HG03354 (cell line): Measurements from ENCODE around the gene KCTD8.

ENCODE experiments used
- ATAC-seq: cut with Tn5 transposase; IDR thresholded peaks from one replicate; pipeline ENCODE4 v1.9.1; 2021; ENCODE audit warnings: mild to moderate bottlenecking; ENCODE audit not compliant: unreplicated experiment, poor library complexity, severe bottlenecking

Gene KCTD8

DNA sequence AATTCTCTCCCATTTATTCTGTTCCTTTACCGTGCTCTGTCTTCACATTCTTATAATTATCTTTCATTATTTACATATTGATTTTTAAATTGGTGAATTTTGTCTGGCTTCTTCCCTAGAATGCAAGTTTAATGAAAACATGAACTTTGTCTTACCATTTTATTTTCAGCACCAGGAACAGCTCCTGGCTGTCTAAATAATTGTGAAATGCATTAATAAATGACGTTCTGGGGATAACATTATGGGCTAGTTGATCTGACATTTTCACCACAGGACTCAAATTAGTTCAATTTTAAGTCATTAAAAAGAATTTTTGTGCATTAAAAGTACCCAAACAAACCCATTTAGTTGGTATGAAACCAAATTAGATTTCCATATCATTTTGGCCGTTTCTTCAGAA lies 97.5 kb downstream of the KCTD8 start:
- no peak for ATAC-seq

DNA sequence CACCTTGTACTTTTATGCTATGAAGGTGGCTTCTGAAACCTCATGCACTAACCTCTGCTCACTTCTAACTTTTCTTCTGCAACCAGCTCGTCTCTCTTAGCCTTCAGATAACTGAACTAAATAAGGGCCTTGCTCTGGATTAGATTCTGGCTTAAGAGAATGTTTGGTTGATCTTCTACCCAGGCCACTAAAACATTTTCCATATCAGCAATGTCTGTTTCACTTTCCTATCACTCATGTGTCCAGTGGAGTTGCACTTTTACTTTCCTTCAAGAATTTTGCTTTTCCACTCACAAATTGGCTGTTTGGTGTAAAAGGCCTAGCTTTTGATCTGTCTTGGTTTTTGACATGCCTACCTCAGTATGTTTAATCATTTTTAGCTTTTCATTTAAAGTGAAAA lies 105.8 kb downstream of the KCTD8 start:
- ATAC-seq, result no peak

DNA sequence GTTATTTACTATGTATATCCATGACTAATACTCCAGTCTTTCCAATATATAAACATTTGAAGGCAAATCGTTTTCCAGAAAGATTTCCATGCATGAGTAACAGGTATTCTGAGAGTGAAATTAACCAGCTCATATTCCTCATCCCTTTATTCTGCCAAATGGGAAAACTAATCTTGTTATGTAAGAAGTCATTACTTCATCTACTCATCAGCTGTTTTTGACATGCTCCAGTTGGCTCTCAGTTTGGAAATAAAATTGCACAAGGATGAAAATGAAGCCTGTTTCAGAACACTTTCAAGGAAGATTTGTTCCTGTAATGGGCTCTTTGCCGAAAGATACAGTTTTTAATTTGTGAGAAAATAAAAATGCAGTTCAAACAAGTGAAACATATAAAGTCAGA lies 121.9 kb downstream of the KCTD8 start:
- ATAC-seq, result no peak

DNA sequence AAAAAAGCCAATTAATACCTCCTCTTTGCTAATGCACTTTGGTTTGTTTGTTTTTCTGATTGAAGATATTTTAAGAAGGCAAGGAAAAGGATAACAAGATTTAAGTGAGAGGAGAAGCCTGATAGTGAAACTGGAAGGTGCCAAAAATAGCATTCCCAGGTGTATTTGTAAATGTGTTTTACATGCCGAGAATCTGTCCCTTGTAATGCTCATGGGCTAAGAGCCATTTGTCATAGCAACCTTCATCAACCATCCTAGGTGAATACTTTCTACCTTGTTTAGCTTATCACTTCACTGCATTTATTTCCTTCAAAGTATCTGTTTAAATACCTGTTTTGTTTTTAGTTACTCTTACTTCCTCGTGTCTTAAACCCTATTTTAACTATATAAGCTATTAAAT lies 127.8 kb downstream of the KCTD8 start:
- ATAC-seq, result no peak

DNA sequence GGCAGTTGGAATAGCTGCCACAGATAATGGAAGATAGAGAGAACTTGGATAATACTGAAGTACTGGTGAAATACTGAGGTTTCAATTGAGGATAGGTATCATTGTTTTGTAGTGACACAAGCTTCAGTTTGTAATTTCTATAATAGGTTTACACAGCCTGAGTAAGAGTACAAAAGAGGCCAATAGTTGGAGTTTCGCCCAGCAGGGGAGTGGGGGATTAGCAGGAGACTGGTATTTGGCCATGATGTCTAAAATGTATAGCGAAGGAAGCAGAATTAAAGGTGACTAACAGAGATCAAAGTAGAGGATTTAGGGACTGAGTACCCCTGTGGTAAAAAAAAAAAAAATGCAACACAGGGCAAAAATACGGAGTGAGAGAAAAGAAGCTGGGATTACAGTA lies 129.5 kb downstream of the KCTD8 start:
- ATAC-seq, result no peak

DNA sequence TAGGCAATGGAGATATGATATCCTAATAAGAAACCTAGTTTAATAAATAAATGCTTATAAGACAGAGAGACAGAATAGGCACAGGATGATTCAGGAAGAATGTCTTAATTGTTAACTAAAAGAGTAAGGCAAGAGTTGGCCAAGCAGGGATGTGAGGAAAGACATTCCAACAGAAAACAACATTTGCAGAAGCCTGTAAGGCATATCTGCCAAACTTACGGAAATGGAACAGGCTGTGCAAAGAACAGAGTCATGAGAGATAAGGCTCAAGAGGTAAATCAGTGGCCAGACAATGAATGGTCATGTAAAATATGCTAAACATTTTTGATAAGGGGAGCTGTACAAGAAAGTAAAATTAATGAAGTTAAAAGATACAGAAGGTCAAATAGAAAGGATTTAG lies 134.9 kb downstream of the KCTD8 start:
- ATAC-seq, result no peak

DNA sequence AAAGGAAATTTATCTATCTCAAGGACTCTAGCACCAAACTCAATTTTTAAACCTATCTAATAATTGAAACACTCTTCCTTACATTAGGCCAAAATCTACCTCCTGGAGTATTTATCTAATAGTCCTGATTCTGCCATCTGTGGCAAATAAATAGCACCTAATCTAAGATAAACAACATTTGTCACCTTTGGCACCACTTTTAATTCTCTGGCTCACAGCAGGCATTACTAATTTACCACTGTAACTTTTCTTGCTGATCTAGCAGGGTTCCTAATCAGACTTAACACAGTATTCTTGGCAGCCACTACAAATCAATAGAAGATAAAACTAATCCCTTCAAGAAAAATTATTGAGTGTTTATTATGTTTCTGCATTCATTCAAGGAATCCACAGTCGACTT lies 161.1 kb downstream of the KCTD8 start:
- ATAC-seq, result no peak

DNA sequence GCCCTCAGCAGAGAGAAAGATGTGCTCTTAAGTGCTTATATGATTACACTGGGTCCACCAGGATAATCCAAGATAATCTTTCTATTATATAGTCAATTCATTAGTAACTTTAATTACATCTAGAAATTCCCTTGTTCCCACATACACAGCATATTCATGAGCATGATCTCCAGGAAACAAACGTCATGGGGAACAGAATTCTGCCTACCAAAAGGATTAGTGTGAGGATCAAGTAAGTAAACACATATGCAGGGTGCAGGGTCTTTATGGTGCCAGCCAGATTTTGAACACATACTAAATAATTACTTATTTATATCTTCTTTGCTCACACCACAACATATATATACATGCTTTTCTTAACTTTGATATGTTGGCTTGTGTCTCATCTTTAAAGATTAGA lies 169.1 kb downstream of the KCTD8 start:
- ATAC-seq, result no peak

DNA sequence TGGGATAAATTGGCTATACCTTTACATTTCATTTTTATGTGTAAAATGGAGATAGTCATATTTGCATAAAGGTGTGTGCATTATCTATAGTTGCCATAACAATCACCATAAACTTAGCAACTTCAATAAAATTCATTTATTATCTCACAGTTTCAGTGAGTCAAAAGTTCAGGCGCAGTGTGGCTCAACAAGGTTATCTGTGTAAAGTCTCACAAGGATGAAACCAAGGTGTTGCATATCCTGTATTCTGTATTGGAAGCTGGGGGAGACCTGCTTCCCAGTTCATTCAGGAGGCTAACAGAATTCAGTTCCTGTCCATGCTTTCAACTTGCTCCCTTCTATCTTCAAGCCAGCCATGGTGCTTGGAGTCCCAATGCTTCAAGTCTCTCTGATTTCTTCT lies 169.5 kb downstream of the KCTD8 start:
- ATAC-seq, result no peak

DNA sequence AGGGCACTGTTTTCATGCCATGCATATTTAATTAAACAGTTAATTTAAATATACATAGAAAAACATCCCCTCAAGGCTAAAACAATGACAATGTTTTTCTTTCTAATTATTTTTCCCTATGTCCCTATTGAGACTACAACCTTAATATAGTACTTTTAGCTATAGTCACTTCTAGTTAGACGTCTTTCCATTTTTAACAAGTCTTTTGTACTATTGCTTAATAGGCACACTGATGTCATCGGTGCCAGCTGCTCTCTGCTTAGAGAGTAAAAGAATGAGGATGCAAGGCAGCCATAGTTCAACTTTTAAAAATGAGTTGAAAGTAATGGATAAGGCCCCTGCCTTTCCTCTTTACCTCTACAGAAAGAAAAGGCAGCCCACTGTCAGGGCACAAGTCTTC lies 191.1 kb downstream of the KCTD8 start:
- ATAC-seq, result no peak

DNA sequence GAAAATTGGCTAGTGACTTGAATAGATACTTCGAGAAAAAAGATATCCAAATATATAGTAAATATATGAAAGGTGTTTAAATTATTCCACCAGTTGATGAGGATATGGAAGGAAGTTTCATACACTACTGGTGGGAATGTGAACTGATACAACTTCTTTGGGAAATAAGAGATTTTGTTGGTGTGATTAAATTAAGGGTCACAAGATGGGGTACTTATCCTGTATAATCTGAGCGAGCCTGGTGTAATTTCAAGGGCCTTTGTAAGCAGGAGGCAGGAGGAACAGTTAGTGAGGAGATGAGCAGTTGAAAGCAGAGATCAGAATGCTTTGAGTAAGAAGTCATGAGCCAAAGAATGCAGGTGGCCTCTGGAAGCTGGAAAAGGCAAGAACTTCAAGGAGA lies 192.2 kb downstream of the KCTD8 start:
- no peak for ATAC-seq

DNA sequence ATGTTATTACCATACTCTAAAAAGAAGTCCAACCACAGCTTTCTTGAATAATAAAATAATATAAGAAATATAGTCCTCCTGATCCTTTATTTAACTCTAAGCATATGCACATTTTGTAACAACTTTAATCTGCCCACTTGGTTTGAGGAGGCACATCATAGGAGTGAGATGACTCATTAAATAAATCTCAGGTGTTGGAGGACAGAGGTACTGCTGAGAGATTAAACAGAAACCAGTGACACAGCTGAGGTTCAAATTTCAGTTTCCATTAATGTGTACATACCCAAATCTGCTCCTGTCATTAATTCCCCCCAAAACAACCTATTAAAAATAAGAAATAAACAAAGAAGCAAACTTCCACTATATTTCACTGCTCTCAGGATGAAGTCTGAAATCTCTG lies 211.0 kb downstream of the KCTD8 start:
- ATAC-seq, result no peak

DNA sequence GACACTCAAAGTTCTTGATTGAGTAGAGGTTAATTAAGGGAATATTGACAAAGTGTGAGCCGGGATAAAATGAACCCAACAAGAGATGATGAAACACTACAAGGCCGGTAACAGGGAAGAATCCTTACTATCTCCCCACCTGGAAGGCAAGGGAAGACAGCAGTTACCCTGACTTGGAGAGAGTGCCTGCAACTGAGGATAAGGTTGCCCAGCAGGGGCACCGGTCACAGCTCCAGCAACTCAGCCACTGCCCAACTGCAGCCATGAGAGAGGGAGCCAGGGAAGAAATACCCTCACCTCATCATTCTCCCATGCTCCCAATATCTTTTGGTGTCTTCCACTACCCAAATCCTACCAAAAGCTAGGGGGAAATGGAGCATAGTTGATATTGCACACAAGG lies 212.7 kb downstream of the KCTD8 start:
- ATAC-seq, result no peak

DNA sequence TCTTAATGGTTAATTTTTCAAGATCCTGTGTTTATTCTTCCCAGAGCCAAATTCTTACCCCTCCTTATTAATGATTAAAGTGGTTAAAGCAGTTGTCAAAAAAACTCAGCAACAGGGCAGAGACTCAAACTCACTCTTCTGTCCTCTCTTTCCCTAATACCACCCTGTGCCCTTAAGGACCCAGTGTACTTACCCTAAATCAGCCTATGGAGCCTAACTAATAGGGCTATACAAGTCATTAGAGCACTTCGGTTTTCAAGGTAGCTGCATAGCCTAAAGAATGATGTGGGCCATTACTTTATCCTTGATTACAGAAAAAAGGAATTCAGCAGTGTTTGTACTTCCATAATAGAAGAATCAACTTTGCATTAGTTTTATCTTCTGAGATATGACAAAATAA lies 216.3 kb downstream of the KCTD8 start:
- ATAC-seq, result no peak

DNA sequence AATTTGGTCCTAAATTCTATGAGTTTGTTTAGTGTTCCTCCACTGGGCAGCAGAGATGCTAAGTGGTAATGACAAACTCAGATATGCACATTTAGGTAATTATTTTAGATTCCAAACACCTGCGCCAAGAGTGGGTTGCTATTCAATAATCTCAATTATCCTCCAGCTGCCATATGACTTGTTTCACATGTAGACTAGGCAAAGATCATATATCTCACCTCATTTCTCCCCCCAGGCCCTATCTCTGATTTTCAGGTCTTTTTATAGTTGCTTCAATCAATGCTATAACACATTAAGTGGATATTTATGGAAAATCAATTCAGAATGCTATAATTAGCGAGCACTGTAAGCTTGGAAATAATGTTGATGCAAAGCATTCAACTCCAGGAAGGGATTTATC lies 217.6 kb downstream of the KCTD8 start:
- ATAC-seq, result no peak

DNA sequence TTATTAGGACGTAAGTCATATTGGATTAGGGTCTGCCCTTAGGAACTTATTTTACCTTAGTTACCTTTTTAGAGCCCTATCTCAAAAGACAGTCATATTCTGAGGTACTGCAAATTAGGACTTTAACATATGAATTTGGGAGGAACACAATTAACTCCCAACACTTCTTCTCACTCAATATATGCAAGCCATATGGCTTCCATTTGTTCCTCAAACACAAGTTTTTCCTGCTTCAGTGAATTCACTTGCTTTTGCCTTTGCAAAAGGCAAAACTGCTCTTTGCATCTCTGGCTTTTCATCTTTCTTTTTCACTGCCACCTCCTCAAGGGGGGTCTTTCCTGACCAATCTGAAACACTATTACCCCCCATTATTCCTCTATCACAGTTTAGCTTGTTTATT lies 220.3 kb downstream of the KCTD8 start:
- ATAC-seq, result no peak

DNA sequence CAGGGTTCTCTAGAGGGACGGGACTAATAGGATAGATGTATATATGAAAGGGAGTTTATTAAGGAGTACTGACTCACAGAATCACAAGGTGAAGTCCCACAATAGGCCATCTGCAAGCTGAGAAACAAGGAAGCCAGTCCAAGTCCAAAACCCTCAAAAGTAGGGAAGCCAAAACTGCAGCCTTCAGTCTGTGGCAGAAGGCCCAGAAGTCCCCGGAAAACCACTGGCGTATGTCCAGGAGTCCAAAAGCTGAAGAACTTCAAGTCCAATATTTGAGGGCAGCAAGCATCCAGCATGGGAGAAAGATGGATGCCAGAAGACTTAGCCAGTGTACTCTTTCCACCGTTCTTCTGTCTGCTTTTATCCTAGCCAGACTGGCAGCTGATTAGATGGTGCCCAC lies 227.2 kb downstream of the KCTD8 start:
- ATAC-seq, result no peak

DNA sequence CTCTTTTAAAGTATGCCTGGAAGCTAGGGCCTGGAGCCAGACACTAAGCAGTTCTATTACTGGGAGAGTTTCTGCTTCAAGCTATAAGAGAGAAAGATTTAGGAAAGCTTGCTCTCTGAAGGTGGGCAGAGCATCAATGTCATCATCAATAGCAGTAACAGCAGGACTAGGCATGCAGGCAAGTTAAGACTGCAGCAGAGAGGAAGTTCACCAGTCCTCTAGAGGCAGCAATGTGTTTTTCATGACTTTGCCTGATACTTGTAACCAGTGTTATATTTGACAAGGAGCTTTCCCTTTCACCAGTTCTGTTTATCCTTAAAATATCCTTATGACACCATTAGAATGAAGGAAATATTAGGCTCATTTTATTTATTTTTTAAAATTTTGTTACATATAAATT lies 237.9 kb downstream of the KCTD8 start:
- ATAC-seq, result no peak

DNA sequence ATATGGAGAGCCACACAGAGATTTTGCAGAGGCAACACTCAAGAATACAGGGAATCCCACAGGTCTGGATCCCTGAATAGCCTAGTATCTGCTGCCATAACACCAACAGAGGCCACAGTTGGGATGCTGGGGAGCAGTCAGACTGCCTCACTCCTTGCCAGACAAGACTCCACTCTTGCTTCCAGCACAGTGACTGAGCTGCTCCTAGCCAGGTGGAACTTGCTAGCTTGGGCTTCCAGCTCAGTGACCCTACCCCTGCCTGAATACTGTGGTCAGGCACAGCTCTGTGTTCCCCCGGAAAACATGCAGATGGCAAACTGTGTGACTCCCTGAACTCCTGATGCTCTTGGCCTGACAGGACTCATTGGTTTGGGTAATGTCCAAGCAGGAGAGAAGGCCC lies 251.8 kb downstream of the KCTD8 start:
- no peak for ATAC-seq

DNA sequence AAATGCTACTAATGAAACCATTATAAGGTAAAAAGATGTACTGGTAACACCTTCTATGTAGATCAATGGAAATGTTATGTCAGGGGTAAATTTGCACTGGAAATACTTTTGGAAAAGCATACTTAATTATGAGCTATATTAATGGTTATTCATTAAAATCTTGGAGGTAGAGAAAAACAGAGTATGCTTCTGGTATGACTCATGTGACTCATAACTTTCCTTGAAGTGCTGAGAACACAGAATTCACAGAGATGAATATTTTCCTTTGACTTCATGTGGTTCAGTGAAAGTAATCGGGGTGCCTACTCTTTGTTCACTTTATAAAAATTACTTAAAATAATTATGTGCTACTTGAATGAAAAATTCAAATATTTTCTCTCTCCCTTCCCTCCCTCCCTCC lies 254.2 kb downstream of the KCTD8 start:
- no peak for ATAC-seq

DNA sequence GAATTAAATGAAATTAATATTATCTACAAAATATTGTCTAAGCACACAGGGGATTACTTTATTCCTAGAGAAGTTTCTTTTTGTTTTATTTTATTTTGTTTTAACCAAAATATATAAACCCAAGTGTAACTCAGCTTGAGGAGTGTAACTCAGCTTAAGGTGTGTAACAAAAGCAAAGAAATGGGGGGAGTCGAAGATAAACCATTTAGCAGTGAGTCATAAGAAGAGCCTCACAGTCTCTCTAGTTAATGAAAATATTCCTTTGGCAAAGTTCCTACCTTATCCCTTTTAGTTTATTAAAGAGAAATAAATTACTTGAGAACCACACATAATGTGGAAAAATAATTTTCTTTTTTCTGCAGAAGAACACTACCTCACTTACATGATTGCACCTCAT lies 261.8 kb downstream of the KCTD8 start:
- no peak for ATAC-seq

DNA sequence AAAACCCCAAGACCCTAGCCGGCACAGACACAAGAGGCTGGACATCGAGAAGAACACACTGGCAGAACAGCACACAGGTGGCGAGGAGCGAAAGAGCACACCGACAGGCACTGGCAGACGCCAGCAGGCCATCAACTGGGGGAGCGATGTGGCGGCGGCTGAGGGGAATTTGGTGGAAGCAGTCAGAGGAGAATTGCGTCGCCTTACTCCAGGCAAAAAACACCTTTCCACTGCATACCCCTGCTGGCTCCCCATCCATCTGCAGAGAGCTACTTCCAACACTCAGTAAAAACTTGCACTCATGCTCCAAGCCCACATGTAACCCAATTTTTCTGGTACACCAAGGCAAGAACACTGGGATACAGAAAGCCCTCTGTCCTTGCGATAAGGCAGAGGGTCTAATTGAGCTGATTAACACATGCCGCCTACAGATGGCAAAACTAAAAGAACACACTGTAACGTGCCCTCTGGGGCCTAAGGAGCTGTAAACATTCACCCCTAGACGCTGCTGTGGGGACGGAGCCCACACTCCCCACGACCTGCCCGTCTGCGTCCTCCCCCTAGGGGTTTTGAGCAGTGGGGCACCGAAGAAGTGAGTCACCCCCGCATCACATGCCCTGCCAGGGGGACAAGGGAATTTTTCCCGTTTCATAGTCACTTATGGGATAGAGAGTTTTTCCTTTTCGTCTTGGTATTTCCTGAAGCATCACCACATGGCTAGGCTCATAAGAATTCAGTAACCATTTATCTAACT lies 262.3 kb downstream of the KCTD8 start:
- no peak for ATAC-seq
